ENCODE results near the gene NOSTRIN. TPM values are rescaled to one million over a fixed set of nuclear protein-coding genes. Genes with fewer than 3 reads are reported as not detected.

Gene NOSTRIN
- total RNA-seq, 1 experiment from 2014 or later = 3.1 TPM

DNA sequence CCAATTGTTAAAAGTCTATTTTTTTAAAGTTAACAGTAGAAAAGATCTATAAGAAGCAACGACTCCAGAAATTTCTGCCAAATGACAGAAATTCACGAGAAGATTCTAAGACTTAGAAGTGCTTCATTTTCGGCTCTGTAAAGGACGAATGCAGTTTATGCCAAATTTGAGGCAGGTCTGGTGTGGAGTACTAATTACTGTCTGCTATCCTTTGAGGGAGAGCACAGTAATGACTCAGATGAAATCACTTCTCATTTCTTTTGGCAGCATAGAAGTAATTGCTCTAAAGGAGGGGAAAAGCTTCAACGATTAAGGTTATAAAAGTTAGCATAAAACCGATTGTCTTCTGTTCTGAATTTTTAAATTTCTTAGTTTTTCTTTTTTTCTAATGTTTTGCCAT, 110.0 kb downstream of the NOSTRIN start:
- BruUV-seq (replicated peaks) = no TSS peak
- H3K4me2 ChIP-seq (ENCODE audit: low read length) = no peak overlapping the region
- H3K36me3 ChIP-seq (ENCODE audit: control insufficient read depth in 1 of 2, insufficient read depth in 2 of 2, low read length in 2 of 2) = no peaks in the 10 kb centered on the region
- no peaks in the 10 kb centered on the region for H3K79me2 ChIP-seq (ENCODE audit: insufficient read depth, low read length)
- CTCF ChIA-PET = no interaction called here
- TF ChIP-seq FOSL1 (IDR thresholded peaks at IDR 0.05; ENCODE audit: low read depth) = no peak
- H3K4me3 ChIP-seq (replicated peaks in 1 of 2; ENCODE audit: low read depth in 1 of 2, low read length in 2 of 2) = no peak overlapping the region
- ATAC-seq (no peak), DNase-seq (ENCODE audit: low read depth, low spot score) (no peak)
- peaks cover 0 to 6% of the 10 kb centered on the region in 2 experiments; a peak in 2 of 4 replicates for H3K9me3 ChIP-seq (ENCODE audit: control insufficient read depth in 1 of 2, insufficient read depth in 1 of 2, low read depth in 1 of 2, low read length in 2 of 2)
- no peaks in the 10 kb centered on the region for H3K9me2 ChIP-seq (ENCODE audit: insufficient read depth)
- H2AFZ ChIP-seq (ENCODE audit: low read depth, low read length, poor library complexity, severe bottlenecking) = no peak overlapping the region
- intact Hi-C loops (cut with micrococcal nuclease) = loop anchor here (10.0 kb wide), 1 partner anchor 768 kb away; no protein-coding TSS in a partner anchor
- no peak overlapping the region for H3K27ac ChIP-seq (ENCODE audit: low read depth, low read length)
- RAD21 ChIA-PET (ENCODE audit: low non-redundant PET in 1 of 2, low total read pairs in 2 of 2, uncharacterized antibody in 2 of 2, unreplicated experiment in 2 of 2) = no interaction called here
- H4K20me1 ChIP-seq (ENCODE audit: insufficient read depth) = no peaks in the 10 kb centered on the region
- H3K27me3 ChIP-seq (ENCODE audit: insufficient read depth, low read length) = no peaks in the 10 kb centered on the region
- POLR2A ChIA-PET = no interaction called here
- H3K9ac ChIP-seq (ENCODE audit: low read length) = no peak overlapping the region
- H3K4me1 ChIP-seq (ENCODE audit: control insufficient read depth in 1 of 2, insufficient read depth in 2 of 2, low read length in 2 of 2) = no peaks in the 10 kb centered on the region

DNA sequence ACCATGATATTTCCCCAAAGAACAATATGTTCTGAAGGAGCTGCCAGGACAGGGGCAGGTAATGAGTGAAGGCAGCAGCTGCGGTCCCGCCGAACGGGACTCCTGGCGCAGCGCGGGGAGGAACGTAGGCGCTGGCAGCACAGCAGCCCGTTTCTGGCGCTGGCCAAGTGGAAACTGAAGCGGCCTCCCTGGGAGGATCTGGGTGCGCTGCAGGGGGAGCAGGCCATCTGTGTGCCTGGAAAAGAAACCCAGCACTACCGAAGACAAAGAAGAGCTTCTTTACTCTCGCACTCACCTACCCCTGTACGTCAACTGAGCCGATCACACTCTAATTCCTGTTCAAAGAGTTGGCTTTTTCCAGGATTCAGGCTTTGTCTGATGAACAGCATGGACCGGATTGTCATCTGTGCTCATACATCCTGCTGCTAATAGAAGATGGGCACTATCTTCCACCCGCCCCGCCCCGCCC, 110.5 kb downstream of the NOSTRIN start:
- H2AFZ ChIP-seq (ENCODE audit: low read depth, low read length, poor library complexity, severe bottlenecking) = no peak overlapping the region
- BruUV-seq (replicated peaks) = no TSS peak
- ChIA-PET POLR2A (no interaction called here), CTCF (interaction anchor here (0.6 kb wide), 1 partner anchor 587 kb away, joined by 3 read pairs; no protein-coding TSS in a partner anchor), RAD21 (ENCODE audit: low non-redundant PET in 1 of 2, low total read pairs in 2 of 2, uncharacterized antibody in 2 of 2, unreplicated experiment in 2 of 2) (no interaction called here)
- H3K9ac ChIP-seq (ENCODE audit: low read length) = no peak overlapping the region
- no peaks in the 10 kb centered on the region for H3K4me1 ChIP-seq (ENCODE audit: control insufficient read depth in 1 of 2, insufficient read depth in 2 of 2, low read length in 2 of 2)
- no peaks in the 10 kb centered on the region for H3K79me2 ChIP-seq (ENCODE audit: insufficient read depth, low read length)
- DNase-seq (ENCODE audit: low read depth, low spot score) (no peak), ATAC-seq (no peak)
- intact Hi-C loops (cut with micrococcal nuclease) = loop anchor here (10.0 kb wide), 1 partner anchor 768 kb away; no protein-coding TSS in a partner anchor
- no peaks in the 10 kb centered on the region for H3K36me3 ChIP-seq (ENCODE audit: control insufficient read depth in 1 of 2, insufficient read depth in 2 of 2, low read length in 2 of 2)
- H3K27me3 ChIP-seq (ENCODE audit: insufficient read depth, low read length) = no peaks in the 10 kb centered on the region
- TF ChIP-seq ELF1 (IDR thresholded peaks at IDR 0.05; ENCODE audit: borderline replicate concordance, low read depth) = no peak
- H3K9me3 ChIP-seq (ENCODE audit: control insufficient read depth in 1 of 2, insufficient read depth in 1 of 2, low read depth in 1 of 2, low read length in 2 of 2) = peaks cover 0 to 6% of the 10 kb centered on the region in 2 experiments; a peak in 2 of 4 replicates
- H3K27ac ChIP-seq (ENCODE audit: low read depth, low read length) = no peak overlapping the region
- H3K9me2 ChIP-seq (ENCODE audit: insufficient read depth) = no peaks in the 10 kb centered on the region
- no peak overlapping the region for H3K4me3 ChIP-seq (replicated peaks in 1 of 2; ENCODE audit: low read depth in 1 of 2, low read length in 2 of 2)
- H4K20me1 ChIP-seq (ENCODE audit: insufficient read depth) = no peaks in the 10 kb centered on the region
- no peak overlapping the region for H3K4me2 ChIP-seq (ENCODE audit: low read length)

DNA sequence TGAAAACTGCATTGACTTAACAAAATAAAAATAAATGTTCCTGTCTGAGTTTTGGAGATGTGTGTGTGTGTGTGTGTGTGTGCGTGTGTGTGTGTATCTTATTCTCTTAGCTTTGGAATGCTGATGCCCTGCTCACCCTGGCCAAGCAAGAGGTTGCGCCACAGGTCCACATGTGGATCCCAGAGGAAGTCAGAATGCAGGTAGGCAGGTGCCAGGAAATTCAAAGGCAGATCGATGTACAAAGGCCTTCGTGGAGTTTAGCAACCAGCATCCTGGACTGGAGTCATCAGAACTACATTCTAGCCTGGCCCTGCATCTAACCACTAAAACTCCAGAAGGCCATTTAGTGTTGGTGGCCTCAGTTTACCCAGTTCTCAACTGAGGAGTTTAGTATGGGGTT, 111.1 kb downstream of the NOSTRIN start:
- intact Hi-C loops (cut with micrococcal nuclease) = loop anchor here (10.0 kb wide), 1 partner anchor 769 kb away; no protein-coding TSS in a partner anchor
- Histone ChIP-seq H2AFZ (ENCODE audit: low read depth, low read length, poor library complexity, severe bottlenecking) (no peak overlapping the region), H3K4me3 (replicated peaks in 1 of 2; ENCODE audit: low read depth in 1 of 2, low read length in 2 of 2) (no peak overlapping the region), H3K36me3 (ENCODE audit: control insufficient read depth in 1 of 2, insufficient read depth in 2 of 2, low read length in 2 of 2) (no peaks in the 10 kb centered on the region), H3K9me3 (ENCODE audit: control insufficient read depth in 1 of 2, insufficient read depth in 1 of 2, low read depth in 1 of 2, low read length in 2 of 2) (peaks cover 0 to 6% of the 10 kb centered on the region in 2 experiments; a peak in 2 of 4 replicates), H3K4me1 (ENCODE audit: control insufficient read depth in 1 of 2, insufficient read depth in 2 of 2, low read length in 2 of 2) (no peaks in the 10 kb centered on the region), H3K9me2 (ENCODE audit: insufficient read depth) (no peaks in the 10 kb centered on the region), H3K79me2 (ENCODE audit: insufficient read depth, low read length) (no peaks in the 10 kb centered on the region), H4K20me1 (ENCODE audit: insufficient read depth) (no peaks in the 10 kb centered on the region), H3K9ac (ENCODE audit: low read length) (no peak overlapping the region), H3K4me2 (ENCODE audit: low read length) (no peak overlapping the region), H3K27me3 (ENCODE audit: insufficient read depth, low read length) (no peaks in the 10 kb centered on the region), H3K27ac (ENCODE audit: low read depth, low read length) (no peak overlapping the region)
- ChIA-PET CTCF (interaction anchor here (0.6 kb wide), 1 partner anchor 588 kb away, joined by 3 read pairs; no protein-coding TSS in a partner anchor), POLR2A (no interaction called here), RAD21 (ENCODE audit: low non-redundant PET in 1 of 2, low total read pairs in 2 of 2, uncharacterized antibody in 2 of 2, unreplicated experiment in 2 of 2) (no interaction called here)
- ATAC-seq (no peak), DNase-seq (ENCODE audit: low read depth, low spot score) (no peak)
- BruUV-seq (replicated peaks) = no TSS peak
- TF ChIP-seq, protein P1, sequence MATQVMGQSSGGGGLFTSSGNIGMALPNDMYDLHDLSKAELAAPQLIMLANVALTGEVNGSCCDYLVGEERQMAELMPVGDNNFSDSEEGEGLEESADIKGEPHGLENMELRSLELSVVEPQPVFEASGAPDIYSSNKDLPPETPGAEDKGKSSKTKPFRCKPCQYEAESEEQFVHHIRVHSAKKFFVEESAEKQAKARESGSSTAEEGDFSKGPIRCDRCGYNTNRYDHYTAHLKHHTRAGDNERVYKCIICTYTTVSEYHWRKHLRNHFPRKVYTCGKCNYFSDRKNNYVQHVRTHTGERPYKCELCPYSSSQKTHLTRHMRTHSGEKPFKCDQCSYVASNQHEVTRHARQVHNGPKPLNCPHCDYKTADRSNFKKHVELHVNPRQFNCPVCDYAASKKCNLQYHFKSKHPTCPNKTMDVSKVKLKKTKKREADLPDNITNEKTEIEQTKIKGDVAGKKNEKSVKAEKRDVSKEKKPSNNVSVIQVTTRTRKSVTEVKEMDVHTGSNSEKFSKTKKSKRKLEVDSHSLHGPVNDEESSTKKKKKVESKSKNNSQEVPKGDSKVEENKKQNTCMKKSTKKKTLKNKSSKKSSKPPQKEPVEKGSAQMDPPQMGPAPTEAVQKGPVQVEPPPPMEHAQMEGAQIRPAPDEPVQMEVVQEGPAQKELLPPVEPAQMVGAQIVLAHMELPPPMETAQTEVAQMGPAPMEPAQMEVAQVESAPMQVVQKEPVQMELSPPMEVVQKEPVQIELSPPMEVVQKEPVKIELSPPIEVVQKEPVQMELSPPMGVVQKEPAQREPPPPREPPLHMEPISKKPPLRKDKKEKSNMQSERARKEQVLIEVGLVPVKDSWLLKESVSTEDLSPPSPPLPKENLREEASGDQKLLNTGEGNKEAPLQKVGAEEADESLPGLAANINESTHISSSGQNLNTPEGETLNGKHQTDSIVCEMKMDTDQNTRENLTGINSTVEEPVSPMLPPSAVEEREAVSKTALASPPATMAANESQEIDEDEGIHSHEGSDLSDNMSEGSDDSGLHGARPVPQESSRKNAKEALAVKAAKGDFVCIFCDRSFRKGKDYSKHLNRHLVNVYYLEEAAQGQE (IDR thresholded peaks at IDR 0.05; ENCODE audit: low read depth) = no peak
- TF ChIP-seq POLR2A (IDR thresholded peaks at IDR 0.05; ENCODE audit: borderline replicate concordance, extremely low read depth, insufficient read depth, insufficient read length) (no peak), ZNF274 (IDR thresholded peaks at IDR 0.05; ENCODE audit: low read depth, low read length) (no peak), SP1 (IDR thresholded peaks at IDR 0.05; ENCODE audit: low read depth) (no peak), JUND (IDR thresholded peaks at IDR 0.05) (no peak), SIN3A (IDR thresholded peaks at IDR 0.05; ENCODE audit: low read depth) (no peak), EZH2 (IDR thresholded peaks at IDR 0.05) (no peak), CBX3 (IDR thresholded peaks at IDR 0.05; ENCODE audit: low read depth) (no peak), FOSL1 (IDR thresholded peaks at IDR 0.05; ENCODE audit: low read depth) (no peak)

All from HCT116 (cell line).